ENCODE results near the gene PPP3CB.
"Not testable (repeated sequence)": the region's sequence is repeated elsewhere in the genome, so short reads cannot be mapped to it uniquely, and the experiment has no call there.

Gene PPP3CB

DNA sequence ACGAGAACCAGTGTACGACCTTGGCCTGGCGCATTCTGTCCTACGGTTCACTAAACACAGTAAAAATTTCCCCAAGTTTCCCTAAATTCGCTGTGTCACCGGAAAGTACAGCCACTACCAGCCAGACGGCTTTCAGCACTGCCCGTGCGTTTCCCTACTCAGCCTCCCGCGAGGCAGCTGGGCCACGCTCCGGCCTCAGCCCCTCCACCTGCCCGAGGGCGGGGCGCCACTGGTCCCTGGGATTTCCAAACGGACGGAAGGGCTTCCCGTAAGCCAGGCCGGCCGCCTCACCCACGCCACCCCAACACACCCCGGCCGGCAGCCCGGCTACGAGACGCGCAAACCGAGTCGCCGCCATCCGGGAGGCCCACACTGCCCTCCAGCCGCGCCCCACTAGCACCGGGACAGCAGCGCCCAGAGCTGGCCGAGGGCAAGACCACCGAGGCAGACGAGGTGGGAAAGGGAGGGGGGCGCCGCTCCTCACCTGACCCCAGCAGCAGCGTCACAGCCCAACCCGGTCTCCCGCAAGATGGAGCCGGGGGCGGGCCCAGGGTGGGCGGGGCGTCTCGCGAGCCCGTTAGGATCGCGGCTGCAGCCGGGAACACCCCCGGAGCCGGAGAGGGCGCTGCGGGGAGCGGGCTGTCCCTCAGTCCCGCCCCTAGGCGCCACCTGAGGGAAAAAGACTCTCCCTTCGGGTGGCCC lies 82.1 kb downstream of the PPP3CB start, which contains the start of gene ANXA7:
ANXA7 (minus strand) TSS at position 531 of the 702 bp plus-strand sequence. CDS start 13,202 bp downstream, outside the sequence.
- DNase-seq, result peak; percentile 69

DNA sequence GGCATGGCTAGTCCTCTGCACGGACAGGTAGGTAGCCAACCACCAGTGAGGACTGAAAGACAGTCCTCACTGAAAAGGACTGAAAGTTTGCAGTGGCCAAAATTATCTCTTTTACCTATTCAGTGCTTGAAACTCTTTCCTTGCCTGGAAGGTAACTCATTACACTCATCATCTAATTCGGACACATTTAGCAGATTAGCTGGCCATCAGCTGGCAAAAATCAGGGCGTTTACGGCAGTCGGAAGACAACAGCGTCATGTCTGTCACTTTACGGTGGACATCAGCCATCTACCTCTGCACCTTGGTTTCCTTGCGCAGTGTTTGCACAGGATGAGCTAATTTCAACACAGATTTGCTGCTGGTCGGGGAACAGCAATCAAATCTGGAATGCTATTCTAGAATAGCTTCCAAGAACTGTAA lies 82.7 kb downstream of the PPP3CB start:
- DNase-seq, result peak; percentile 33

DNA sequence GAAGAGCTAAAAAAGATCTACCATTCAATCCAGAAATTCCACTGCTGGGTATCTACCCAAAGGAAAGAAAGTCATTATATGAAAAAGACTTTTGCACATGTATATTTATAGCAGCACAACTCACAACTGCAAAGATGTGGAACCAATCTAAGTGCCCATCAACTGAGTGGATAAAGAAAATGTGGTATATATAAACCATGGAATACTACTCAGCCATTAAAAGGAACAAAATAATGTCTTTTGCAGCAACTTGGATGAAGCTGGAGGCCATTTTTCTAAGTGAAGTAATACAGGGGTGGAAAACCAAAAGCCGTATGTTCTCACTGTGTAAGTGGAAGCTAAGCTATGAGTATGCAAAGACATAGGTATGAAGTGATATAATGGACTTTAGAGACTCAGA lies 84.9 kb downstream of the PPP3CB start:
- no peak for DNase-seq

DNA sequence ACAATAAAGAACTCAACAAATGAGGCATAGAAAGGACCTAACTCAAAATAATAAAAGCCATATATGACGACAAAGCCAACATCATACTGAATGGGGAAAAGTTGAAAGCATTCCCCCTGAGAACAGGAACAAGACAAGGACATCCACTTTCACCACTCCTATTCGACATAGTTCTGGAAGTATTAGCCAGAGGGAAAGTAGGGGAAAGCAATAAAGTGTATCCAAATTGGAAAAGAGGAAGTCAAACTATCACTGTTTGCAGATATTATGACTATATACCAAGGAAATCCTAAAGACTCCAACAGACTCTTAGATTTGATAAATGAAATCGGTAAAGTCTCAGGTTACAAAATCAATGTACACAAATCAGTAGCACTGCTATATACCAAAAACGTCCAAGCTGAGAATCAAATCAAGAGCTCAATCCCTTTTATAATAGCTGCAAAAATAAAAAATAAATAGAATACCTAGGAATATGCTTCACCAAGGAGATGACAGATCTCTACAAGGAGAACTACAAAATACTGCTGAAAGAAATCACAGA lies 86.8 kb downstream of the PPP3CB start:
- DNase-seq, result no peak

DNA sequence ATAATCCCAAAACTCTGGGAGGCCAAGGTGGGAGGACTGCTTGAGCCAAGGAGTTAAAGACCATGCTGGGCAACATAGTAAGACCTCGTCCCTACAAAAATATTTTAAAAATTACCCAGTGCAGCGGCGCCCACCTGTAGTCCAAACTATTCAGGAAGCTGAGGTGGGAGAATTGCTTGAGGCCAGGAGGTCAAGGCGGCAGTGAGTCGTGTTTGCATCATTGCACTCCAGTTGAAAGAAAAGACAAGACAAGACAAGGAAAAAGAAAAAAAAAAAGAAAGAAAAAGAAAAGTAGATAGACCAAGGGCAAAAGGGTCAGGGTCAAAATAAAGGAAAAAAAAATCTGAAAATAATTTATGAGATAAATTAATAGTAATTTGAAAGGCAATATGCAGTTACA lies 87.8 kb downstream of the PPP3CB start:
- no peak for DNase-seq

DNA sequence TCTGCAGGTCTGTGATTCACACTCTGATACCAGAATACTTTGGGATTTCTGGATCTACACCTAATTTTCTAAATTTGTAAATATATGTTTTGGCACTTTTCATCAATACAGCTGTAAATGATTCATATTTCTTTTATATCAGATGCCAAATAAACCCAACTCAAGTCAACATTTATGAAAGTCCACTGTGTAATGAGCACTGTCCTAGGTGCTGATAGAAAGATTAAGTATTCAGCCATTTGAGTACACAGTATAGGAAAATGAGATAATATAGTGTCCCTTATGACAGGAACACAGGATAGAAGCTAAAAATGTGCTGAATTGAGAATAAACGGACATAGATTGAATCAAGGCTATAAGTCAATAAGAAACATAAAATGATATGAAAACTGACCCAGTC lies 88.3 kb downstream of the PPP3CB start:
- DNase-seq, result no peak

DNA sequence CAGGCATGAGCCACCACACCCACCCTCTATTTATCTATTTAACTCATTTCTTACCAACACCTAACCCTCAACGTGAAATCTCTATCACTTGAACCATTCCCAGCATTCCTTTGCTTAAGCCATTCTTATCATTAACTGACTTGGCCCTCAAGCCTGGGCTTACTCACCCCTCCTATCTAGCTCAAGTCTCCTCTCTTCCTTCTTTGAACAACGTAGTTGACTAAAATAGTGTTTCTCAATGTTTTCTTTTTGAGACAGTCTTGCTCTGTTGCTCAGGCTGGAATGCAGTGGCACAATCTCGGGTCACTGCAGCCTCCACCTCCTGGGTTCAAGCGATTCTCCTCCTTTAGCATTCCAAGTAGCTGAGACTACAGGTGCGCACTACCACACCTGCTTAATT lies 89.0 kb downstream of the PPP3CB start:
- DNase-seq, result no peak

DNA sequence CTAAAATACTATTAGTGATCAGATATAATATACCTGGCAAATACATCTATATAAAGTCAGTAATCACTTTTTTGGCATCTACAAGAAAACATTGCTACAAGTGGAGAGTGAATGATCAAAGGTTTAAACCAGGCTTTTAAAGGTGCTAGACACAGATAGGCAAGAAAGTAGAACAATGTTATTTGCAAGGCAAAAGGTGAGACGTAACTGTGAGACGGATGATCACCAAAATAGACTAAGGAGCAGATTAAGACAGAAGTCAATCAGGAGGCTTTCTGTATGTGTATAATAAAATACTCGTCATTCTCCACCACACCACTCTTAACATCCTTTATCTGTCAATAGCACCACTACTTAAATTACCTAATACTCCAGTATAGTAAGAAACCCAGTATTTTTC lies 90.3 kb downstream of the PPP3CB start:
- no peak for DNase-seq

DNA sequence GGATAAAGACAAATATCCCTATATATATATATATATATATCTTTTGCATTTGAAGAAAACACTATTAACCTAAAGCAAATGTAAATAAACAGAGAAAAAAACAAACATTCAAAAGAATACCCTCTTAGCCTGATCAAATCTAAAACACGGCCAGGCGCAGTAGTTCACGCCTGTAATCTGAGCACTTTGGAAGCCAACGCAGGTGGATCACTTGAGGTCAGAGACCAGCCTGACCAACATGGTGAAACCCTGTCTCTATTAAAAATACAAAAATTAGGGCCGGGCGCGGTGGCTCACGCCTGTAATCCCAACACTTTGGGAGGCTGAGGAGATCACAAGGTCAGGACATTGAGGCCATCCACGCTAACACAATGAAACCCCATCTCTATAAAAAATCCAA lies 91.1 kb downstream of the PPP3CB start:
- DNase-seq, result no peak

DNA sequence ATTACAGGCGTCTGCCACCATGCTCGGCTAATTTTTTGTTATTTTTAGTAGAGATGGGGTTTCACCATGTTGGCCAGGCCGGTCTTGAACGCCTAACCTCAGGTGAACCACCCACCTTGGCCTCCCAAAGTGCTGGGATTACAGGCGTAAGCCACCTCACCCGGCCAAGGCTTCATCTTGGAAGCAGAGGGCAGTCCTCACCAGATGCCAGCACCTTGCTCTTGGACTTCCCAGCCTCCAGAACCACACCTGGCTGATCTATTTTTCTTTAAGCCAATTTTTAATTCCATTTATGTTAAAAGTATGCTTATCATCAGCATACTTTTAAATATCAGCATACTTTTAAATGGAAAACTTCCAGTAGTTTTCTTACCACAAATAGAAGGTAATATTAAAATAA lies 94.2 kb downstream of the PPP3CB start:
- no peak for DNase-seq

DNA sequence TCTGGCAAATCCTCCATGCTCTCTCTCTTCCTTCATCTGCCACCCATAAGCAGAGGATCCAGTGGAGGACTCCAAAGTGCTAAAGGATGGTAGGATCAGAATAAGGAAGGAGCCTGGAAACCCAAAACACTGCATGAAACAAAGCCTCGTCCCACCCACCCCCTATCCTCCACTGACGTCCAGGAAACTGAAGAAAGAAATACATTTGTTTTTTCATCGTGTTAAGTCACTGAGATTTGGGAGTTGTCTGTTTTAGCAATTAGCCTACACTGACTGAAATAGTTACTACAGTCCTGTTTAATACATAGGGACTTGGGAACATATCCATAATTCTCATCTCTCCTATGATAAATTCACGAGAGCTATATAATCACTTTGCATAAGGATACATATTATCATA lies 96.8 kb downstream of the PPP3CB start:
- DNase-seq, result no peak

DNA sequence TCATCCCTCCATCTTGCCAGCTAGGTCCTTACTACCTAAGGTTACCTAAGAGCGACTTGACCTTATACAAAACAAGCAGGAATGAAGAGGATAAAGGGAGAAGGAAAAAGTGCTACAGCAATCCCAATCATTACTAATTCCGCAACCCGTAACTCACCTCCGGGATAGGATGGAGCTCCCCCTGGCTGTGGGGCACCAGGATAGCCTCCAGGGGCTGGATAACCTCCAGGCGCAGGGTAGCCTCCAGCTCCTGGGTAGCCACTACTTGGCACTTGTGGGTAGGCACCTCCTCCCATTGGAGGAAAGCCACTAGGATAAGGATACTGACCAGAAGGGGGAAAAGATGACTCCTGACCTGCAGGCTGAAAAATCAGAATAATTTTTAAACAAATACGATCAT lies 97.8 kb downstream of the PPP3CB start:
- no peak for DNase-seq

DNA sequence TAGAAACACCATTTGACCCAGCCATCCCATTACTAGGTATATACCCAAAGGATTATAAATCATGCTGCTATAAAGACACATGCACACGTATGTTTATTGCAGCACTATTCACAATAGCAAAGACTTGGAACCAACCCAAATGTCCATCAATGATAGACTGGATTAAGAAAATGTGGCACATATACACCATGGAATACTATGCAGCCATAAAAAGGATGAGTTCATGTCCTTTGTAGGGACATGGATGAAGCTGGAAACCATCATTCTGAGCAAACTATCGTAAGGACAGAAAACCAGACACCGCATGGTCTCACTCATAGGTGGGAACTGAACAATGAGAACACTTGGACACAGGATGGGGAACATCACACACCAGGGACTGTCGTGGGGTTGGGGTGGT lies 101.5 kb downstream of the PPP3CB start:
- not testable (repeated sequence) for DNase-seq

DNA sequence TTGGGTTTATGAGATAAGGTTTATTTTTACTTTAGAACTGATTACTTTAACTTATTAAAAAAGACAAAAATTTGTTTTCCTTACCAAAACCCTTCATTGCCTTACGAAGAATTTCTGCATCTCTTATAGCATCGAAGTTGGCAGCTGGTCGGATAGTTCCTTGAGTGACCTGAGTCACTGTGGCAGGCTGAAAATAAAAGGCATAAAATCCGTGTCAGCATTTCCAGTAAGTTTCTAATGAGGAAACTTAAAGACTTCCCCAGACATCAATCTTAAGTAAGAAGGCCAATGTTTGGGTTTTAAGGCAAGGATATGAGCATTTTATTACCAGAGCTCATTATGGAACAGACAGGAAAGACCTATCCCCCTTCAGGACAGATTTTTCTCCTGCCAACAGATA lies 107.6 kb downstream of the PPP3CB start:
- no peak for DNase-seq

DNA sequence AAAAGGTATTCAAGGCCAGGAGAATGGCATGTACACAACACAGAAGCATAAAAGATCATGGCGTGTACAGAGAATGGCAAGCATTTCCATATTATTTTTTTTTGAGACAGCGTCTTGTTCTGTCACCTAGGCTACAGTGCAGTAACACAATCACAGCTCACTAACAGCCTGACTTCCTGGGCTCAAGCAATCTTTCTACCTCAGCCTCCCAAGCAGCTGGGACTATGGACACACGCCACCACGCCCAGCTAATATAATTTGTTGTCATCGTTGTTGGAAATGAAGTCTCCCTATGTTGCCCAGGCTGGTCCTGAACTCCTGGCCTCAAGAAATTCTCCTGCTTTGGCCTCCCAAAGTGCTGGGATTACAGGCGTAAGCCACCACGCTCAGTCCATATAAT lies 109.2 kb downstream of the PPP3CB start:
- DNase-seq, result no peak

Measured in GOT3 (cell line).